BE2C (cell line): Measurements from ENCODE around the gene JPT1.
"Not testable (repeated sequence)": the region's sequence is repeated elsewhere in the genome, so short reads cannot be mapped to it uniquely, and the experiment has no call there.

Source experiments
- DNase-seq: peaks from one replicate; pipeline ENCODE4 v3.0.0-alpha.2; 2020
- H3K27me3 ChIP-seq: fragments of 250-450 bp; sonication (Bioruptor Pico); 2 replicates; pipeline ENCODE4 v1.5.1; 2020; ENCODE audit warnings: mild to moderate bottlenecking
- H3K36me3 ChIP-seq: fragments of 250-450 bp; sonication (Bioruptor Pico); 2 replicates; pipeline ENCODE4 v1.5.1; 2020; ENCODE audit warnings: mild to moderate bottlenecking
- H3K4me1 ChIP-seq: fragments of 250-450 bp; sonication (Bioruptor Pico); 2 replicates; pipeline ENCODE4 v1.5.1; 2020
- H3K4me3 ChIP-seq: 2 replicates; pipeline ENCODE4 v1.5.1; 2011; ENCODE audit warnings: low read depth, low read length
- H3K9me3 ChIP-seq: fragments of 250-450 bp; sonication (Bioruptor Pico); 2 replicates; pipeline ENCODE4 v1.5.1; 2020
- TF ChIP-seq, protein P1 (sequence below): IDR thresholded peaks from 2 replicates; pipeline ENCODE4 v1.5.1; 2012; ENCODE audit warnings: mild to moderate bottlenecking, low read depth, low read length

JPT1 gene

DNA sequence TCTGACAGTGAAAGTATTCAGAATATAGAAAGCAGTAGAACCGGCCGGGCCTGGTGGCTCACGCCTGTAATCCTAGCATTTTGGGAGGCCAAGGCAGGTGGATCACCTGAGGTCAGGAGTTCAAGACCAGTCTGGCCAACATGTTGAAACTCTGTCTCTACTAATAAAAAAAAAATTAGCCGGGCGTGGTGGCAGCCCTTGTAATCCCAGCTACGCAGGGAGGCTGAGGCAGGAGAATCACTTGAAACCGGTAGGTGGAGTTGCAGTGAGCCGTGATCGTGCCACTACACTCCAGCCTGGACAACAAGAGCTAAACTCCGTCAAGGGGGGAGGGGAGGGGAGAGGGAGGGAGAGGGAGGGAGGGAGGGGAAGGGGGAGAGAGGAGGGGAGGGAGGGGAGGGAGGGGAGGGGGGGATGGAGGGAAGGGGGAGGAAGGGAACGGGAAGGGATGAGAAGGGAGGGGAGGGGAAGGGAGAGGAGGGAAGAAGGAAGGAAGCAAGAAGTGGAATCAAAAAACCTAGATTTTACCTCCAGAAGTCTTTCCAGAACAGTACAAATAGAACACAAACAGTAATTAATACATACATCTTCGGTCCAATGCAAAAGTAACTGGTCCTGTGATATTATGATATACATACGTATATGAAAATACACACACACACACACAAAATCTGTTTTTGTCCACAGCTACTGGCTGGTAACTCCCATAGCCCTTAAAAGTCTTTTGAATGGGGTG, 11.9 kb downstream of the JPT1 start:
- Histone ChIP-seq H3K27me3 (no peaks in the 10 kb centered on the region), H3K36me3 (peaks cover 95% of the 10 kb centered on the region), H3K4me3 (no peak overlapping the region), H3K4me1 (no peaks in the 10 kb centered on the region), H3K9me3 (no peaks in the 10 kb centered on the region)
- no peak for DNase-seq
- TF ChIP-seq, protein P1, sequence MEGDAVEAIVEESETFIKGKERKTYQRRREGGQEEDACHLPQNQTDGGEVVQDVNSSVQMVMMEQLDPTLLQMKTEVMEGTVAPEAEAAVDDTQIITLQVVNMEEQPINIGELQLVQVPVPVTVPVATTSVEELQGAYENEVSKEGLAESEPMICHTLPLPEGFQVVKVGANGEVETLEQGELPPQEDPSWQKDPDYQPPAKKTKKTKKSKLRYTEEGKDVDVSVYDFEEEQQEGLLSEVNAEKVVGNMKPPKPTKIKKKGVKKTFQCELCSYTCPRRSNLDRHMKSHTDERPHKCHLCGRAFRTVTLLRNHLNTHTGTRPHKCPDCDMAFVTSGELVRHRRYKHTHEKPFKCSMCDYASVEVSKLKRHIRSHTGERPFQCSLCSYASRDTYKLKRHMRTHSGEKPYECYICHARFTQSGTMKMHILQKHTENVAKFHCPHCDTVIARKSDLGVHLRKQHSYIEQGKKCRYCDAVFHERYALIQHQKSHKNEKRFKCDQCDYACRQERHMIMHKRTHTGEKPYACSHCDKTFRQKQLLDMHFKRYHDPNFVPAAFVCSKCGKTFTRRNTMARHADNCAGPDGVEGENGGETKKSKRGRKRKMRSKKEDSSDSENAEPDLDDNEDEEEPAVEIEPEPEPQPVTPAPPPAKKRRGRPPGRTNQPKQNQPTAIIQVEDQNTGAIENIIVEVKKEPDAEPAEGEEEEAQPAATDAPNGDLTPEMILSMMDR: no peak

DNA sequence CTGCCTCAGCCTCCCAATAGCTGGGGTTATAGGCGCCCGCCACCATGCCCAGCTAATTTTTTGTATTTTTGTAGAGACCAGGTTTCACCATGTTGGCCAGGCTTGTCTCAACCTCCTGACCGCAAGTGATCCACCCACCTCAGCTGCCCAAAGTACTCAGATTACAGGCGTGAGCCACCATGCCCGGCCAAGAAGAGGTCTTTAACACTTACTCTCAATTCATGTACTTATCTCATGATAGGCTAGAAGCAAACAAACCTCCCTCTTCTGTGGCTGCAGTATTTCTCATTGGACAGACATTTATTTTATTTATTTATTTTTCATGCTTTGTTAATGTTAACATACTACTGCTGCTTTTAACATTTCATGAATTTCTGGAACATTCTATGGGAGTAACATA, 15.8 kb downstream of the JPT1 start:
- Histone ChIP-seq H3K4me1 (no peaks in the 10 kb centered on the region), H3K4me3 (no peak overlapping the region), H3K36me3 (peaks cover 76% of the 10 kb centered on the region), H3K9me3 (no peaks in the 10 kb centered on the region), H3K27me3 (no peaks in the 10 kb centered on the region)
- TF ChIP-seq, protein P1: no peak
- no peak for DNase-seq

- H3K27me3 ChIP-seq, H3K4me1 ChIP-seq, DNase-seq, H3K9me3 ChIP-seq, H3K4me3 ChIP-seq: not testable (repeated sequence)
- peaks cover 68% of the 10 kb centered on the region for H3K36me3 ChIP-seq
Observed at GRCh38 chr17:75137762-75138161, 16.6 kb downstream of the JPT1 start.

DNA sequence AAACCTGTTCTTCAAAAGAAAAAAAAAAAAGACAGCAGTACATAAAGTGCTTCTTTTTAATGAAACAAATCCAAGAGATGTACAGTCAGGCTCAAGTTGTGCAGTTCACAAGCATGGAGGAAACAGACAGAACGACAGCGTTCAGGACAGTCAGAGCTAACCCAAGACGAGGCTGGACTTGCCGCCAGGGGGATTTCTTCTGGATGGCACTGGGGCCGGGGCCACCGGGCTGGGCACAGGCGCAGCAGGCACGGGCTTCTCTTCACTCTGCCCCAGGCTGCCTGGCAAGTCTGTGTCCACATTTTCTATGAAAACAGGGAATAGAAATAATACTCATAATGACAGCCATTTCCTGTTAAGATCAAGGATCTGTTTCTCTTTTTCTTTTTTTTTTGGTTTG, 18.4 kb downstream of the JPT1 start:
- H3K9me3 ChIP-seq: no peaks in the 10 kb centered on the region
- H3K27me3 ChIP-seq: no peaks in the 10 kb centered on the region
- TF ChIP-seq, protein P1: no peak
- no peak for DNase-seq
- H3K4me3 ChIP-seq: no peak overlapping the region
- peaks cover 55% of the 10 kb centered on the region for H3K36me3 ChIP-seq
- no peaks in the 10 kb centered on the region for H3K4me1 ChIP-seq

GRCh38 chr17:75135452-75135851, 18.9 kb downstream of the JPT1 start:
- TF ChIP-seq, protein P1: no peak
- H3K36me3 ChIP-seq: peaks cover 50% of the 10 kb centered on the region
- no peak for DNase-seq
- no peaks in the 10 kb centered on the region for H3K4me1 ChIP-seq
- no peaks in the 10 kb centered on the region for H3K9me3 ChIP-seq
- no peaks in the 10 kb centered on the region for H3K27me3 ChIP-seq
- no peak overlapping the region for H3K4me3 ChIP-seq

DNA sequence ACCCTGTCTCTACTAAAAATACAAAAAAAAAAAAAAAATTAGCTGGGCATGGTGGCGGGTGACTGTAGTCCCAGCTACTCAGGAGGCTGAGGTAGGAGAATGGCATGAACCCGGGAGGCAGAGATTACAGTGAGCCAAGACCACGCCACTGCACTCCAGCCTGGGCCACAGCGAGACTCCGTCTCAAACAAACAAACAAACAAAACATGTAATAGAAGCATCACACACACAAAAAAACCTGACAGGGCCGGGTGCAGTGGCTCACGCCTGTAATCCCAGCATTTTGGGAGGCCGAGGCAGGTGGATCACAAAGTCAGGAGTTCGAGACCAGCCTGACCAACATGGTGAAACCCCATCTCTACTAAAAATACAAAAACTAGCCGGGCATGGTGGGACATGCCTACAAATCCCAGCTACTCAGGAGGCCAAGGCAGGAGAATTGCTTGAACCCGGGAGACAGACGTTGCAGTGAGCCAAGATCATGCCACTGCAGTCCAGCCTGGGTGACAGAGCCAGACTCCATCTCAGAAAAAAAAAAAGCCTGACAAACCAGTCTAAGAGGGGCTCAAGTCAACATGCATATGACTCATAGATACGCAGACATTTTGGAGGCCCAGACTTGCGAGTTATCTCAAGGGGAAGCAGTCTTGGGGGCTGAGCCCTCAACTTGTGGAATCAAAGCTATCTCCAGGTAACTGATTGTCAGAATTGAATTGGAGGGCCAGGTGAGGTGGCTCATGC, 20.5 kb downstream of the JPT1 start:
- H3K4me1 ChIP-seq, H3K4me3 ChIP-seq, H3K9me3 ChIP-seq, H3K27me3 ChIP-seq, DNase-seq: not testable (repeated sequence)
- H3K36me3 ChIP-seq: peaks cover 48% of the 10 kb centered on the region

DNA sequence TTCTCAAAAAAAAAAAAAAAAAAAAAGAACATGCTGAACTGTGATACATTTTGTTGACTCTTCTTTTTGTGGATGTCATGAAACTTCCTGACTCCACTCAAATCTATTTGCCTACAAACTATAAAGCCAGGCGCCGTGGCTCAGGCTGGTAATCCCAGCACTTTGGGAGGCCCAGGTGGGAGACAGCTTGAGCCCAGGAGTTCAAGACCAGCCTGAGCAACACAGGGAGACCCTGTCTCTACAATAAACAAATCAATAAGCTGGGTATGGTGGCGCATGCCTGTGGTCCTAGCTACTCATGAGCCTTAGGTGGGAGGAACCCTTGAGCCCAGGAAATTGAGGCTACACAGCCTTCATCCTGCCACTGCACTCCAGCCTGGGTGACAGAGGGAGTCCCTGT, 21.3 kb downstream of the JPT1 start:
- no peaks in the 10 kb centered on the region for H3K4me1 ChIP-seq
- H3K4me3 ChIP-seq: no peak overlapping the region
- no peak for DNase-seq
- peaks cover 41% of the 10 kb centered on the region for H3K36me3 ChIP-seq
- no peaks in the 10 kb centered on the region for H3K9me3 ChIP-seq
- H3K27me3 ChIP-seq: no peaks in the 10 kb centered on the region
- TF ChIP-seq, protein P1: no peak

GRCh38 chr17:75132018-75133000, 22.0 kb downstream of the JPT1 start:
- DNase-seq: not testable (repeated sequence)

More at GRCh38 chr17:75132018-75133000, 22.0 kb downstream of the JPT1 start:
- Histone ChIP-seq H3K36me3 (peaks cover 37% of the 10 kb centered on the region), H3K4me3 (peak overlapping the region; percentile 91)
- not testable (repeated sequence) for H3K9me3 ChIP-seq, H3K27me3 ChIP-seq, H3K4me1 ChIP-seq
